DMS 273 treated with DMSO at 0.1 percent for 48 hours (cell line): ENCODE data around the gene ZFY.
"Not testable (repeated sequence)": the region's sequence is repeated elsewhere in the genome, so short reads cannot be mapped to it uniquely, and the experiment has no call there.

Experiments
- DNase-seq: peaks from one replicate; lab custom pipeline; 2025; lab: John Stamatoyannopoulos, UW

ZFY gene

DNA sequence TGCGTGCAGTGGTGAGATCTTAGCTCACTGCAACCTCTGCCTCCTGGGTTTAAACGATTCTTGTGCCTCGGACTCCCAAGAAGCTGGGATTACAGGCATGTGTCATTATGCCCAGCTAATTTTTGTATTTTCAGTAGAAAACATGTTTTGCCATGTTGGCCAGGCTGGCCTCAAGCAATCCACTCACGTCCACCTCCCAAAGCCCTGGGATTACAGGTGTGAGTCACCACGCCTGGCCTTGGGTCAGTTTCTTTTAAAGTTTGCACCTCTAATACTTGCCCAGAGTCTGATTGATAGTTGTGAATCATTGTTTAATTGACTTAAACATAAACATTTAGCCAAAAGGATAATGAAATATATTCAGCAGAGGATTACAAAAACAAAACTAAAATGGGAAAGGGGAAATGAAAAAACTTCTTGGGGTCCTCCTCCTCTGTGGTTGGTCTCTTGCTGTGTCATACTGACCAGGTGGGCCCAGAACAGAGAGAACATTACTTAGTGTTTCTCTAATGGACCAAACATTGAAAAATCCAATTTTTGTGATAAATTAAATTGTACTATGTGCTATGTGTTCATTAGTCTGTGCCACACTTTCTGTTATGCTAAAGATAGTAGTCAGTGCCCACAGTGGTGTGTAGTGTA is 38.0 kb downstream of the ZFY start:
- DNase-seq, result no peak

DNA sequence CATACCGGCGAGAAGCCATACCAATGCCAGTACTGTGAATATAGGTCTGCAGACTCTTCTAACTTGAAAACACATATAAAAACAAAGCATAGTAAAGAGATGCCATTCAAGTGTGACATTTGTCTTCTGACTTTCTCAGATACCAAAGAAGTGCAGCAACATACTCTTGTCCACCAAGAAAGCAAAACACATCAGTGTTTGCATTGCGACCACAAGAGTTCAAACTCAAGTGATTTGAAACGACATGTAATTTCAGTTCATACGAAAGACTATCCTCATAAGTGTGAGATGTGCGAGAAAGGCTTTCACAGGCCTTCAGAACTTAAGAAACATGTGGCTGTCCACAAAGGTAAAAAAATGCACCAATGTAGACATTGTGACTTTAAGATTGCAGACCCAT is 44.1 kb downstream of the ZFY start:
- no peak for DNase-seq

DNA sequence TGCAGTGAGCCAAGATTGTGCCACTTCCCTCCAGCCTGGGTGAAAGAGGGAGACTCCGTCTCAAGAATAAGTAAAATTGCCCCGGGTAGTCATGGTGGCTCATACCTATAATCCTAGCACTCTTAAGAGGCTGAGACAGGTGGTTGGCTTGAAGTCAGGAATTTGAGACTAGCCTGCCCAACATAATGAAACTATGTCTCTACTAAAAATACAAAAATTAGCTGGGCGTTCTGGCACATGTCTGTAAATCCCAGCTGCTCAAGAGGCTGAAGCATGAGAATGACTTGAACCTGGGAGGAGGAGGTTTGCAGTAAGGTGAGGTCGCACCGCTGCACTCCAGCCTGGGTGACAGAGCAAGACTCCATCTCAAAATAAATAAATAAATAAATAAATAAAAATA is 49.3 kb downstream of the ZFY start:
- no peak for DNase-seq

DNA sequence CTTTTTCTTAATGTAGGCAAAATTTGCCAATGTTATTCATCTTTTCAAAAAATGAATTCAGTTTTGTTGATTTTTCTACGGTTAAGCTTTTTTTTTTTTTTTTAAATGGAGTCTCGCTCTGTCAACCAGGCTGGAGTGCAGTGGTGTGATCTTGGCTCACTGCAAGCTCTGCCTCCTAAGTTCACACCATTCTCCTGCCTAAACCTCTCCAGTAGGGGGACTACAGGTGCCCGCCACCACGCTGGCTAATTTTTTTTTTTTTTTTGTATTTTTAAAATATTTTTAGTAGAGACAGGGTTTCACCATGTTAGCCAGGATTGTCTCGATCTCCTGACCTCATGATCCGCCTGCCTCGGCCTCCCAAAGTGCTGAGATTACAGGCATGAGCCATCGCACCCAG is 52.0 kb downstream of the ZFY start:
- DNase-seq, result not testable (repeated sequence)

DNA sequence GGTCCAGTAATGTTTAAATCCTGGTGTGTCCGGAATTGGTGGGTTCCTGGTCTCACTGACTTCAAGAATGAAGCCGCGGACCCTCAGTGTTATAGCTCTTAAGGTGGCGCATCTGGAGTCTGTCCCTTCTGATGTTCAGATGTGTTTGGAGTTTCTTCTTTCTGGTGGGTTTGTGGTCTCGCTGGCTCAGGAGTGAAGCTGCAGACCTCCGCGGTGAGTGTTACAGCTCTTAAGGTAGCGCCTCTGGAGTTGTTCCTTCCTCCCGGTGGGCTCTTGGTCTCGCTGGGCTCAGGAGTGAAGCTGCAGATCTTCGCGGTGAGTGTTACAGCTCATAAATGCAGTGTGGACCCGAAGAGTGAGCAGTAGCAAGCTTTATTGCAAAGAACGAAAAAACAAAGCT is 62.2 kb downstream of the ZFY start:
- not testable (repeated sequence) for DNase-seq

DNA sequence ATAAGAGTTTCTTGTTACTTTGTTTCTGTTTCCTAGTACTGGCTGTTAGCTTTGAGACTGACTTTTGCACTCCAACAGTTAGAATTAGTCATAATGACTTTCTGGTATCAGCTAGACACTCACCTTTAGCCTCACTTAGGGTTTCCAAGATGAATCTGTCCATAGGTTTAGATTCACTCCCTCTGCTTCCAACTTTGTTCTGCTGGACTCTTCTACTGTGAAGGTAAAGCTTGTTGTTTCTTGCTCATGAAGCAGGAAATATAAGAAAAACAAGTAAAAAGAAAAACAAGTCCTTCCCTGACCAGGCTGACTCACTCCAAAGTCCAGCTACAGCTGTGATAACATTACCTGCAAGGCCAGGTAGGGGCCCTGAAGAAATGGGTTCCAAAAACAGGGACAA is 67.0 kb downstream of the ZFY start:
- no peak for DNase-seq

DNA sequence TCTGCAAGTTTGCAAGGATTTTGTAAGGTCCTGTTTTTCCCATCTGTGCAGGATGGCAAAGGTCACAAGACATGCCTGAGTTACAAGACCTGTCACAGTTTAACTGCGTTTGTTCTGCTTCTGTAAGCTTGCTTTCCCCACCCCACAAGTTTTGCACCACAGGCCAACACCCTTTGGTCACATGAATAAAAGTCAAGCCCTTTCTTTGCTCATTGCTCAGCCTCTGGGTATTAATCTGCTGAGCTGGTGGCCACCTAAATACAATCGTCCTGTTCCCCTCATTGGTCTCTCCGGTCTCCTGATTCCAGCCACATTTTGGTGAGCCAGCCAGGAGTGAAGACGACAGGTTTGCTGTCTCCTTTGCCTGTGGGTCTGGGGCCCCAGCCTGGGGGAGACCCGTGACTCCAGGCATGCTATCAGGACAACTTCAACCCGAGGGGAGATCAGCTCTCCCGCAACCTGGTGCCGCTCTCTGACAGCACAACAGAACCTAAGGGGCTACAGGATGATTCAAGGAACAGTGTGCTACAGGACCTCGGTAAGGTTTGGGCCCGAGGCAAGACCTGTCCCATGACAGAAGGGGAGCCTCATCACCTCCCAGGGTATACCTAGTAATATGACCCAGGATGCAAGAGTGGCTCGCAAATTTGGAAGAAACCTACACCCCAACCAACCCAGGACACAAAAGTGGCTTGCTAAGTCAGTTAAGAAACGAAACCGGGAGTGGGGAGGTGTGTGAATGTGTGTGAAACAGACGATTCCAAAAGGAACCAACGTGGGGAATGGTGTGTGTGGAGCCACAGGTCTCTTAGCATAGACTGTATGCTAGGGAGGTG is 67.7 kb downstream of the ZFY start:
- DNase-seq, result no peak

DNA sequence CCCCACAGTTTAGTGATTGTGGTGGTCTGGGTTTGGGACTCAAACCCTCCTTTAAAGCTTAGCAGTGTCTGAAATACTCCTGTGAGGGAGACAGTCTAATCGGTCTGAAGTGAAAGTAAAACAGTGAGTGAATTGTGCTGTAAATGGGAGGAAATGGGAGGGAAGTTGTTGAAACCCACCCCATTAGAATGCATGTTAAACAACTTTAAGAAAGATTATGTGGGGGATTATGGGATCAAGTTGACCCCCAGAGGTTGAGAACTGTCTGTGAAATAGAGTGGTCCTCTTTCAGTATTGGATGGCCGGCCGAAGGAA is 68.3 kb downstream of the ZFY start:
- no peak for DNase-seq

DNA sequence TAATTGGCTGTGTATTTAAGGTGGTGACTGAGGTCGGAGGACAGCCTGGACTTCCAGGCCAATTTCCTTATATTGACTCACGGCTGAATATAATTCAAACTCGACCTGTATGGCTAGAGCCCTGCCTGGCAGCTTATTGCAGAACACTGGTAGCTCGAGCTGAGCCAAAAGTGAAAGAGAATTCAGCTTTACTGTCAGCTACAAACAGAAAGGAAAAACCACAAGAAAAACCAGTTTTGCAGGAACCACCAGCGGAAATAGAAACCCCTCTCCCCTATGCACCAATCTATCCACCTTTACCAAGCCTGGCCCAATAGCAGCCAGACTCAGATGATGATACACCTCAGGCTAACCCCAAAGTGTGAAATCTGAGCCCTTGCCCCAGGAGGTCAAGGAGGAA is 68.7 kb downstream of the ZFY start:
- no peak for DNase-seq

DNA sequence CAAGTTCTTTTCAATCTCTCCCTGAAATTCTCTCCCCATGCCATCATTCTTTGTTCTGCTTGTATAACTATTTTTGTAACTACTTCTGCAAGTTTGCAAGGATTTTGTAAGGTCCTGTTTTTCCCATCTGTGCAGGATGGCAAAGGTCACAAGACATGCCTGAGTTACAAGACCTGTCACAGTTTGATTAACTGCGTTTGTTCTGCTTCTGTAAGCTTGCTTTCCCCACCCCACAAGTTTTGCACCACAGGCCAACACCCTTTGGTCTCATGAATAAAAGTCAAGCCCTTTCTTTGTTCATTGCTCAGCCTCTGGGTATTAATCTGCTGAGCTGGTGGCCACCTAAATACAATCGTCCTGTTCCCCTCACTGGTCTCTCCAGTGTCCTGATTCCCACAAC is 70.8 kb downstream of the ZFY start:
- DNase-seq, result not testable (repeated sequence)

DNA sequence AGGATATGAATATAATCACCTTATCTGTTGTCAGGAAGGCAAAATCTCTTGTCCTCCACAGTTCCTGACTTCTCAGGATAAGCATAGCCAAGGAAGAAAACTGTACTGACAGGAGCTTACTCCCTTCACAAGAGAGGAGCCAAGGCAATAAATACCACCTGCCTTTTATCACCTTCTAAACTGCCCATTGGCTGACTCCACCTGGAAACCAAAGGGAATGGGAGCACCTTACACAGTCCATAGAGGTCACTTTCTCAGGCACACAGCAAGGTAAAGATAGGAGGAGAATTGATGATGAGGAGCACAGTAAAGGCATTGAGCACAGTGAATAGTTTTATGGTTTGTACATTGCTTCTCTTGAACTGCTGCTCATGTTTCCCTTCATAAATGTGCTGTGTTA is 72.8 kb downstream of the ZFY start:
- no peak for DNase-seq

DNA sequence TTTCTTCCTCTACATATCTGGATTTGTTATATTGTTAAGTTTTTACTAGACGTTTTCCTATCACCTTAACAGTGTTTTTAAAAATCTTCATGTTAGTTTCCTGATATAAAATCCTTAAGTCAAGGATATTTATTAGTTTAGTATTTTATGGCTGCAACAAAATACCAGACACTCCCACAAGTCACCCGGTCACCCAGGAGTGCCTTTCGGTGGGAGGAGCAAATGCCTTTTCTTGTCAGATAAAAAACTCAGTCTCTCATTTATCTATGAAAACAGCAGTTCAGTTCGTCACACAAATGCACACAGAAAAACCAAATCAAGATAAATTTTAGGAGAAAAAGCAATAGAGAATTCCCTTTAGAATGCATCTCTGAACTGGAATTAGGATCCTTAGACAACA is 77.0 kb downstream of the ZFY start:
- no peak for DNase-seq

DNA sequence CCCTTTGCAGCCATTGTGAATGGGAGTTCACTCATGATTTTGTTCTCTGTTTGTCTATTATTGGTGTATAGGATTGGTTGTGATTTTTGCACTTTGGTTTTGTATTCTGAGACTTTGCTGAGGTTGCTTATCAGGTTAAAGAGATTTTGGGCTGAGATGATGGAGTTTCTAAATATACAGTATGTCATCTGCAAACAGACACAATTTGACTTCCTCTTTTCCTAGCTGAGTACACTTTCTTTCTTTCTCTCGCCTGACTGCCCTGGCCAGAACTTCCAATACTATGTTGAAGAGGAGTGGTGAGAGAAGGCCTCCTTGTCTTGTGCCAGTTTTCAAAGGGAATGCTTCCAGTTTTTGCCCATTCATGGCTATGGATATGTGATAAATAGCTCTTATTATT is 81.4 kb downstream of the ZFY start:
- DNase-seq, result no peak

DNA sequence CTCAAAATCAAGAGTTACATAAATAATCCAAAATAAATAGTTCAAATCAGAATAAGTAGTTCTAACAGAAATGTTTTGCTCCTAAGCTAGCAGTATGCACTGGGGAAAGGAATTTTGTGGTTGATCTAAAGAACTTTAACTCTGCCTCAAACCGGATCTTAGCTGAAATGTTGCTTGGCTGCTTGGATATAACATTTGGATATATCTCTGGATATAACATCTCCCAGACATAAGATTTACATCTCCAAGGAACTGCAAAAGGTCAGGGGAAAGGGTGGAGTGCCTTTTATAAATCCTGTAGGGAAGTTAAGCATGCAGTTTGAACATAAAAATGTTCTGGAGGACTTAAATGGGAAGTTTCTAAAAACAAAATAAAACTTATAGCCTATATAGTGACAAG is 83.4 kb downstream of the ZFY start:
- DNase-seq, result no peak

DNA sequence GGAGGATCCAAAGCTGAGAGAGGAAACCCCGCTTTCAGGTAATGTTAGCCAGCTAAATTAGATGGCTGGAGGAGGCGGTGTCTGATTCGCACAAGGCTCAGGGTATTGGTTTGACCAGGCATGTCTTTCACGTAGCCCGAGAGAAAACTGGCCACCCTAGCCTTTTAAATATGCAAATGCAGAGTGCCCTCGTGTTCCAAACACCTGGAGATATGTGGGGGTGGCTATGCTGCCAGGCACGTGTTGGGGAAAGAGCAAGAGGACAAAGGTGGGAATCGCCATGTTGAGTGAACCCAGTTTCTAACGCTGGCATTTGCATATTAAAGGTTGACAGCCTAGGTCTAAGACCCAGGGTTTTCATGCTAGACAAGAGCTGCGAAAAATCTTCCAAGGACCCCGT is 84.4 kb downstream of the ZFY start:
- no peak for DNase-seq

DNA sequence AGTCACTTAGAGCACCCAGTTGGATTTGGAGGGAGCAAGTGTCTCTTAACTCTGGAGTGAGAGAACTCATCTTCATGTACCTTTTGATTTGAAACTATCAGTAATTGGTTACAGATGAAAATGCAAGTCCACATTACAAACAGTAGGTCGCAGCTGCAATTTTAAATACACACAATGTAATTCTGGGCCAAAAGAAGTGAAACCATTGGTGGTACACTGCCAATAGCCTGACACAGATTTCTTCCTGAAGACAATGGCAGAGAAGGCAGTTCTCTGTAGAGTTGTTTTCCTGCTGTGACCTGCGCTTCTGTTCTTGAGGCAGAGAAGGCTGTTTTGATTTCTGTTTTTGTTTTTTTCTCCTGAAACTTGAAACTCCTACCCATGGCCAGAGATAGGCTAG is 86.0 kb downstream of the ZFY start:
- no peak for DNase-seq

DNA sequence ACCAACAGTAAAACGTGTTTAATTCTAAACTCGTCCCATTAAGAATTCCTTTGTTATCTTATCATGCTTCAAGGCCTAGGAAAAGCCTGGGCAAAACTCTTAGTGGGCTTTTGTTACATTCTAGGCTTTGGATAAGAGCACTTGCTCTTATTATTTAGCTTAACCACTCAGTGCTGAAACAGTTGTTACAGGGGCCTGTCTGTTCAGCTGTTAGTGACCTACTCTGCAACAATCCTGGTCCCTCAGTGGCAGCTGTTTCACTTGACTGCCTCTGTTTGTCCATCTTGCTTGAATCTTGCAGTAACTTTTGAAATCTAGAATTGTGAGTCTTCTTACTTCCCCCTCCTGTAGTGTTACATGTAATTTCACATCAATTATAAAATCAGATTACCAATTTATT is 88.4 kb downstream of the ZFY start:
- no peak for DNase-seq

DNA sequence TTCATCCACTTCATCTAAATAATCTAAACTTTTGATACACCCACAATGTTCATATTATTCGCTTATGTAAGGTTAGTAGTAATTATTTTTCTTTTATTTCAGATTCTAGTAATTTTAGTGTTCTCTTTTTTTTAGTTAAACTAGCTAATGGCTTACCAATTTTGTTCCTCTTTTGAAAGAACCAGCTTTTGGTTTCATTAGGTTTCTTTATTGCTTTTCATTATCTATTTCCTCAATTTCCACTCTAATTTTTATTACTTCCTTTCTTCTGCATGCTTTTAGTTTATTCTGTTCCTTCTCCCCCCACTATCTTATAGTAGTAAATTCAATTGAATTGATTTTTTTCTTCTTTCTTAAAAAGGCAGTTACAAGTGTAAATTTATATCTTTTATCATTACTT is 90.2 kb downstream of the ZFY start:
- DNase-seq, result no peak
